SK-N-SH treated with all-trans-retinoic acid at 6 μM for 48 hours (cell line): ENCODE results near the gene TUT7.

Experiments used
- ATAC-seq: fragments of 200-7000 bp; cut with Tn5 transposase; 3 replicates; pipeline ENCODE4 v1.9.1; 2020; ENCODE audit warnings: mild to moderate bottlenecking, moderate library complexity
- ARNTL ChIP-seq: fragments of 450-650 bp; formaldehyde crosslinking; IDR thresholded peaks from 2 replicates; pipeline ENCODE4 v1.5.0; 2020; ENCODE audit warnings: low read depth, mild to moderate bottlenecking, moderate library complexity, borderline replicate concordance
- BACH2 ChIP-seq: fragments of 250-450 bp; sonication (Bioruptor Pico); IDR thresholded peaks from 2 replicates; pipeline ENCODE4 v1.9.0; 2021; ENCODE audit warnings: mild to moderate bottlenecking, borderline replicate concordance
- CREB5 ChIP-seq: fragments of 250-450 bp; sonication (Bioruptor Pico); IDR thresholded peaks from 2 replicates; pipeline ENCODE4 v1.5.1; 2020; ENCODE audit warnings: low read depth, mild to moderate bottlenecking, moderate library complexity
- CSRNP3 ChIP-seq: fragments of 250-450 bp; sonication (Bioruptor Pico); IDR thresholded peaks from 2 replicates; pipeline ENCODE4 v1.5.1; 2021; ENCODE audit warnings: mild to moderate bottlenecking, moderate library complexity
- ESRRG ChIP-seq: fragments of 250-450 bp; sonication (Bioruptor Pico); IDR thresholded peaks from 2 replicates; pipeline ENCODE4 v1.6.1; 2021; ENCODE audit warnings: mild to moderate bottlenecking
- GLIS3 ChIP-seq: fragments of 250-450 bp; sonication (Bioruptor Pico); IDR thresholded peaks from 2 replicates; pipeline ENCODE4 v1.5.0; 2020; ENCODE audit warnings: mild to moderate bottlenecking, moderate library complexity
- ISL1 ChIP-seq: fragments of 250-450 bp; sonication (Bioruptor Pico); IDR thresholded peaks from 2 replicates; pipeline ENCODE4 v2.1.2; 2022; ENCODE audit warnings: mild to moderate bottlenecking, moderate library complexity
- OSR1 ChIP-seq: fragments of 250-450 bp; sonication (Bioruptor Pico); IDR thresholded peaks from 2 replicates; pipeline ENCODE4 v1.8.0; 2022; ENCODE audit warnings: moderate library complexity, mild to moderate bottlenecking, inconsistent platforms
- PATZ1 ChIP-seq: fragments of 250-450 bp; sonication (Bioruptor Pico); IDR thresholded peaks from 2 replicates; pipeline ENCODE4 v1.8.0; 2020; ENCODE audit warnings: mild to moderate bottlenecking, moderate library complexity, borderline replicate concordance
- POU6F1 ChIP-seq: fragments of 250-450 bp; sonication (Bioruptor Pico); IDR thresholded peaks from 2 replicates; pipeline ENCODE4 v1.8.0; 2021; ENCODE audit warnings: low read depth, mild to moderate bottlenecking, moderate library complexity, borderline replicate concordance
- PPARA ChIP-seq: fragments of 250-450 bp; sonication (Bioruptor Pico); IDR thresholded peaks from 2 replicates; pipeline ENCODE4 v1.5.0; 2020; ENCODE audit warnings: mild to moderate bottlenecking, borderline replicate concordance
- RARB ChIP-seq: fragments of 250-450 bp; sonication (Bioruptor Pico); IDR thresholded peaks from 2 replicates; pipeline ENCODE4 v1.8.0; 2021; ENCODE audit warnings: mild to moderate bottlenecking, moderate library complexity
- SNAI2 ChIP-seq: fragments of 250-450 bp; sonication (Bioruptor Pico); IDR thresholded peaks from 2 replicates; pipeline ENCODE4 v1.5.0; 2020; ENCODE audit warnings: mild to moderate bottlenecking, moderate library complexity
- TCF4 ChIP-seq: fragments of 250-450 bp; sonication (Bioruptor Pico); IDR thresholded peaks from 2 replicates; pipeline ENCODE4 v1.8.0; 2021; ENCODE audit warnings: mild to moderate bottlenecking, moderate library complexity, borderline replicate concordance
- TOX ChIP-seq: fragments of 250-450 bp; sonication (Bioruptor Pico); IDR thresholded peaks from 2 replicates; pipeline ENCODE4 v1.8.0; 2021; ENCODE audit warnings: mild to moderate bottlenecking, moderate library complexity, borderline replicate concordance
- ZC3H10 ChIP-seq: fragments of 250-450 bp; sonication (Bioruptor Pico); IDR thresholded peaks from 2 replicates; pipeline ENCODE4 v1.5.1; 2021; ENCODE audit warnings: mild to moderate bottlenecking, moderate library complexity
- ZFP3 ChIP-seq: fragments of 250-450 bp; sonication (Bioruptor Pico); IDR thresholded peaks from 2 replicates; pipeline ENCODE4 v1.5.0; 2020; ENCODE audit warnings: mild to moderate bottlenecking, moderate library complexity
- ZFP30 ChIP-seq: fragments of 450-650 bp; formaldehyde crosslinking; IDR thresholded peaks from 2 replicates; pipeline ENCODE4 v1.5.0; 2022; ENCODE audit warnings: mild to moderate bottlenecking, moderate library complexity
- ZNF565 ChIP-seq: fragments of 450-650 bp; formaldehyde crosslinking; conservative IDR thresholded peaks from 2 replicates; pipeline ENCODE4 v1.5.0; 2020; ENCODE audit warnings: low read depth, mild to moderate bottlenecking, moderate library complexity
- ZNF70 ChIP-seq: fragments of 450-650 bp; formaldehyde crosslinking; IDR thresholded peaks from 2 replicates; pipeline ENCODE4 v1.5.0; 2020; ENCODE audit warnings: mild to moderate bottlenecking, moderate library complexity
- ZNF8 ChIP-seq: fragments of 450-650 bp; formaldehyde crosslinking; IDR thresholded peaks from 2 replicates; pipeline ENCODE4 v1.5.0; 2020; ENCODE audit warnings: mild to moderate bottlenecking, moderate library complexity

Gene TUT7

GRCh38 chr9:86304236-86304730 lies 49.9 kb downstream of the TUT7 start:
- ATAC-seq, result peak; percentile 40; the same call in 2 of the 3 replicates
- TF ChIP-seq TCF4 (CRISPR knock-in tag) (no peak), POU6F1 (no peak), ZC3H10 (CRISPR knock-in tag) (no peak), ARNTL (CRISPR knock-in tag) (no peak), ZFP30 (no peak)

GRCh38 chr9:86303316-86303975 lies 50.8 kb downstream of the TUT7 start:
- TF ChIP-seq ZNF565 (CRISPR knock-in tag) (no peak), ZNF8 (CRISPR knock-in tag) (no peak), GLIS3 (CRISPR knock-in tag) (no peak), SNAI2 (CRISPR knock-in tag) (no peak), PPARA (CRISPR knock-in tag) (no peak), TOX (CRISPR knock-in tag) (no peak), RARB (no peak), OSR1 (CRISPR knock-in tag) (no peak), ISL1 (CRISPR knock-in tag) (no peak)
- no peak for ATAC-seq

GRCh38 chr9:86301686-86302085 lies 52.5 kb downstream of the TUT7 start:
- no peak for ATAC-seq
- TF ChIP-seq CREB5 (CRISPR knock-in tag) (no peak), ZFP3 (no peak), ZNF8 (CRISPR knock-in tag) (no peak), RARB (no peak), POU6F1 (no peak), GLIS3 (CRISPR knock-in tag) (no peak), ISL1 (CRISPR knock-in tag) (no peak), ZC3H10 (CRISPR knock-in tag) (no peak), TOX (CRISPR knock-in tag) (no peak), BACH2 (no peak), TCF4 (CRISPR knock-in tag) (no peak), ZNF70 (CRISPR knock-in tag) (no peak), ESRRG (no peak), CSRNP3 (CRISPR knock-in tag) (no peak), SNAI2 (CRISPR knock-in tag) (no peak), PATZ1 (CRISPR knock-in tag) (no peak), PPARA (CRISPR knock-in tag) (no peak), ZFP30 (no peak), OSR1 (CRISPR knock-in tag) (no peak)
- TF ChIP-seq, all 23 proteins: peak for 0
